H1 (cell line): ENCODE data around the gene DPYSL4. TPM values are rescaled to one million over a fixed set of nuclear protein-coding genes. Genes with fewer than 3 reads are reported as not detected.

Source experiments
- SAP30 ChIP-seq: fragments of 300-600 bp; sonication (generic); IDR thresholded peaks from 2 replicates; pipeline ENCODE4 v1.7.1; 2012; ENCODE audit warnings: low read length, moderate library complexity, mild to moderate bottlenecking, inconsistent platforms; ENCODE audit not compliant: insufficient read depth, insufficient replicate concordance
- SIN3A ChIP-seq, 2 experiments: IDR thresholded peaks in 1 of 2; conservative IDR thresholded peaks in 1 of 2; 2 replicates each; pipeline ENCODE4 v1.6.1; 2011 to 2012; ENCODE audit warnings: low read length in 2 of 2, improper control_type of control experiment in 1 of 2, low read depth in 1 of 2, mild to moderate bottlenecking in 1 of 2
- SP2 ChIP-seq: IDR thresholded peaks from 2 replicates; pipeline ENCODE4 v1.6.1; 2012; ENCODE audit warnings: mild to moderate bottlenecking, low read length, inconsistent platforms
- TBP ChIP-seq: IDR thresholded peaks from 2 replicates; pipeline ENCODE4 v1.6.1; 2011; ENCODE audit warnings: low read depth, low read length, improper control_type of control experiment
- polyA plus RNA-seq, 7 experiments: library from polyadenylated mRNA; depleted of rRNA in 3 of 7; stranded (reverse) in 5 of 7; unstranded in 2 of 7; fragments of >200 nt in 5 of 7; fragments of 200-250 nt in 2 of 7; gene quantifications; 1 replicate in 5 of 7; 2 replicates in 1 of 7; 4 replicates in 1 of 7; pipeline versions ENCODE4 v1.2.1 to v1.2.3, GENCODE V29; 2011 to 2013; ENCODE audit warnings: missing spikeins in 2 of 7, mixed read lengths in 2 of 7
- total RNA-seq: library from RNA; stranded (reverse); fragmentation: NEBNext Ultra II Directional; extraction: Animal tissue kit (Norgen Biotek cat#: 25700); gene quantifications from 2 replicates; pipeline ENCODE4 v1.2.1, GENCODE V29; 2021

Gene DPYSL4
- total and polyA plus RNA-seq, 2 of the 8 experiments (the other 6 are each of a cell fraction or from before 2014, with no cell fraction given) = 12.9 to 15.2 TPM

GRCh38 chr10:132241496-132241895, 54.7 kb downstream of the DPYSL4 start (continued):
- TF ChIP-seq SP2 = no peak
- TF ChIP-seq SIN3A (conservative IDR thresholded peaks at IDR 0.05 in 1 of 2, IDR thresholded peaks at IDR 0.05 in 1 of 2; ENCODE audit: low read depth in 1 of 2, low read length in 2 of 2) = no peak
- no peak for TF ChIP-seq TBP
- TF ChIP-seq SAP30 = no peak
